NCI-H1417 treated with DMSO at 0.1 percent for 48 hours (cell line): ENCODE measurements around the gene CFAP410.
A peak's percentile ranks its signal among the peaks of the same experiment; 100 is the strongest.

Experiments
- DNase-seq: peaks from one replicate; lab custom pipeline; 2025; lab: John Stamatoyannopoulos, UW

CFAP410 gene

GRCh38 chr21:44297525-44298290, 41.5 kb downstream of the CFAP410 start:
- peak; percentile 23 for DNase-seq

DNA sequence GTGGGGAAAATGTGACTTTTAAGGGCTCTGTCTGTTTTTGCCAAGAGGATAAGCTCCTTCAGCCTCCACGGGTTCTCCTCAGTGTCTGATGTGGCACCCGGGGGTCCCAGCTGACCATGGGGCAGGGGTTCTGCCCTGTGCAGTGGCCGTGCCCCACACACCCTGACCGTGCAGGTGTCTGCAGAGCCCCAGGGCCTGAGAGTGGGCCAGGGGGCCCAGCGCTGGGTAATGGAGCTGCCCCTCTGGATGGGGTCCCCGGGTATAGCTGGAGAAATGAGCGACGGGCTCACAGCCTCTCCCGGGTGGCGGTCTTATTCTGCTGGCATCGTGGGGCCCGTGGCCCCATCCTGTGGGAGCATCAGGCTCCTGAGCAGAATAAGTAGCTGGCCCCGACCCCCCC, 42.3 kb downstream of the CFAP410 start:
- no peak for DNase-seq

GRCh38 chr21:44296103-44296519, 43.1 kb downstream of the CFAP410 start:
- no peak for DNase-seq

DNA sequence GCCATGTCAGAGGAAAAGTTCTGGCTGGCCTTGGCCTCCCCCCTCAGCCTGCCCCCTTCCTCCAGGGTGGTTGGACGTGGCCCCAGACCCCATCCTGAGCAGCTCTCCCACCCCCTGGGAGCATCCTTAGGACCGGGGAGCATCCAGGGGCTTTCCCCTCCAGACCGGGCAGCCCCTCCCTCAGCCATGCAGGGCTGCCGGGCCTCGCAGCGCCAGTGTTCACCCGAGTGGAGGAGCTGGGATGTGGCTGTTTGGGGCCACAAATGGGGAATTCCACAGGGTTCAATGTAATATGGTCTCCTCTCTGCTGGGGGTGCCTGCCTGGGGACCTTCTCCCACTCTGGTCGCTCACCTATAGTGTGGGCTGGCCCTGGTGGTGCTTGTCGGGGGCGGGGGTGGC, 43.5 kb downstream of the CFAP410 start:
- DNase-seq, result no peak

DNA sequence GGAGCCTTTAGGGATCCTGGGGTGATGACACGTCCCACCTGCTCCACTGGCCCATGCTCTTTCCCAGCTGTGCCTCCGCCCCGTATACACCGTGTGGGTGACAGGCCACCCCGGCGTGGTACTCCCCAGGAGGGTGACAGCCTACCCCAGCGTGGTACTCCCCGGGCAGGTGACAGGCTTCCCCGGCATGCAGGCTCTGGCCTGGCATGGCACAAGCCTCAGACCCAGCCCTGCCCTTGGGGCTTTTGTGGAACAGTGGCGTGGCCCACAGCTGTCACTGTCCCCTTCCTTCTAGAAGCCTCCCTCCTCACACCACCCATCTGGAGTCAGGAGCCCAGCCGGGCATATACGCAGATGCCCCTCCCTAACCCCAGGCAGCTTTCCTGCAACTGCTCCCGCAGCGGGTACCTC, 44.0 kb downstream of the CFAP410 start:
- DNase-seq, result no peak

DNA sequence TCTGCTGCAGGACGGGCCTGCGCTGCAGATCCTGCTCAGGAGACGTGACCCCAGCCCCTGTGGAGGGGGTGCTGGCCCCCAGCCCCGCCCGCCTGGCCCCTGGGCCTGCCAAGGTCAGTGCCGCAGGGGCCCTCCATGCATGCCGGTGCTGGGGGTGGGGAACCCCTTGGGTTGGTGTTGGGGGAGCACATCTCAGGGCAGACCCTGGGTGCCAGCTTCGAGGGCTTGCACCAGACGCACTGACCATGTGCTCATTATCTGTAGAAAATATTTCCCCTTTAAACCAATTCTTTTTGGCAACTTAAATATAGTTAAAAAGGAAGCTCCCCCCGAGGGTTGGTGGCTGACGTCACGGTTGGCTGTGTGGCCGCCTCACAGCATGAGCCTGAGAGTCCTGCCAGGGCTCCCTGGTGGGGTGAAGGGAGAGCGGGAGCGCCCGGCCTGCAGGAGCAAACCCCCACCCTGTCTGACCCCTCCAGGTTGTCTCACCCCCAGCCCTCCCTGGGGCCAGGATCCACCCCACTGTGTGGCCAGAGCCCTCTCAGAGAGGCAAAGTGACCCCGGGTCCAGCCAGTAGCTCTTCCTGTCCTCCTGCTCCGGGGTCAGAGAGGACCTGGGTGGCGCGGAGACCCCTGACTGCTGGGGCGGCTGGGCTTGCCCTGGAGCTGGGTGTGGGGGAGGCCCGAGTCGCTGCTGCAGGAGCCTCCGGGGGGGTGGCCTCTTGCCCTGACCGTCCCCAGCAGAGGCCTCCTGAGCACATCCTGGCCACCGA, 44.6 kb downstream of the CFAP410 start:
- no peak for DNase-seq

- DNase-seq, result no peak
Observed at GRCh38 chr21:44293551-44294231, 45.5 kb downstream of the CFAP410 start.

DNA sequence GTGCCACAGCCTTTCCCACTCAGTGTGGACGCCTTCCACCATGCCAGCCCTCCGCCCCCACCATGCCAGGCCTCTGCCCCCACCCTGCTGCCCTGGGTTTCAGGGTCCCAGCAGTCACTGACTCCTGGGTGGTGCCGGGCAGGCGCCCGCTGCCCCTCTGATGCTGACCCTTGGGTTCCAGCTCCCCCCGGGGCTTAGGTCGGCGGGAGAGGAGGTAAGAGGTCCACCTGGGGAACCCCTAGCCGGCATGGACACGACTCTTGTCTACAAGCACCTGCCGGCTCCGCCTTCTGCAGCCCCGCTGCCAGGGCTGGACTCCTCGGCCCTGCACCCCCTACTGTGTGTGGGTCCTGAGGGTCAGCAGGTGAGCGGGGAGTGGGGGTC, 46.4 kb downstream of the CFAP410 start:
- DNase-seq, result no peak

- DNase-seq, result no peak
Observed at GRCh38 chr21:44291936-44292811, 47.0 kb downstream of the CFAP410 start.

GRCh38 chr21:44291078-44291935, 47.9 kb downstream of the CFAP410 start:
- no peak for DNase-seq

- DNase-seq, result no peak
Observed at GRCh38 chr21:44290327-44291077, 48.7 kb downstream of the CFAP410 start.

GRCh38 chr21:44289381-44290010, 49.7 kb downstream of the CFAP410 start:
- DNase-seq, result no peak

GRCh38 chr21:44288251-44289110, 50.7 kb downstream of the CFAP410 start:
- DNase-seq, result no peak

- DNase-seq, result no peak
Observed at GRCh38 chr21:44286716-44287632, 52.2 kb downstream of the CFAP410 start.

DNA sequence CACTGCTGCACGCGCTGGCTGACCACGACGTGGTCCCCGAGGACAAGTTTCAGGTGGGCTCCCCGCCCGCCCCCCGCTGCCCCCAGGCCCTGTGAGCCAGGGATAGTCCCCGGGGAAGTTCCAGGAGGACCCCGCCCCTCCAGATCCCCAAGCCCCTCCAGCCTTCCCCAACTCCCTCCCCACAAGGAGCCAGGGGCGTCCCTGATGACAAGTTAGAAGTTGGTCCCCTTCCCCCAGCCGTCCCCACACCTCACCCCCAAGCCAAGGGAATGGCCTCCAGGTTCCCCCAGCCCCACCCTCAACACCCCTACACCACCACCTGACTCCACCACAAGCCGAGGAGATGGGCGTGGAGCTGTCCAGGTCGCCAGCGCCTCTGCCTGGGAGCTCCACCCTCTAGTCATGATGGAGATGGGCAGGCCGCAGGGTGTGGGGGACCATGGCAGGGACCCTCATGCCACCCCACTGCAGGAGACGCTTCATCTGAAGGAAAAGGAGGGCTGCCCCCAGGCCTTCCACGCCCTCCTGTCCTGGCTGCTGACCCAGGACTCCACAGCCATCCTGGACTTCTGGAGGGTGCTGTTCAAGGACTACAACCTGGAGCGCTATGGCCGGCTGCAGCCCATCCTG, 53.0 kb downstream of the CFAP410 start:
- DNase-seq, result no peak

DNA sequence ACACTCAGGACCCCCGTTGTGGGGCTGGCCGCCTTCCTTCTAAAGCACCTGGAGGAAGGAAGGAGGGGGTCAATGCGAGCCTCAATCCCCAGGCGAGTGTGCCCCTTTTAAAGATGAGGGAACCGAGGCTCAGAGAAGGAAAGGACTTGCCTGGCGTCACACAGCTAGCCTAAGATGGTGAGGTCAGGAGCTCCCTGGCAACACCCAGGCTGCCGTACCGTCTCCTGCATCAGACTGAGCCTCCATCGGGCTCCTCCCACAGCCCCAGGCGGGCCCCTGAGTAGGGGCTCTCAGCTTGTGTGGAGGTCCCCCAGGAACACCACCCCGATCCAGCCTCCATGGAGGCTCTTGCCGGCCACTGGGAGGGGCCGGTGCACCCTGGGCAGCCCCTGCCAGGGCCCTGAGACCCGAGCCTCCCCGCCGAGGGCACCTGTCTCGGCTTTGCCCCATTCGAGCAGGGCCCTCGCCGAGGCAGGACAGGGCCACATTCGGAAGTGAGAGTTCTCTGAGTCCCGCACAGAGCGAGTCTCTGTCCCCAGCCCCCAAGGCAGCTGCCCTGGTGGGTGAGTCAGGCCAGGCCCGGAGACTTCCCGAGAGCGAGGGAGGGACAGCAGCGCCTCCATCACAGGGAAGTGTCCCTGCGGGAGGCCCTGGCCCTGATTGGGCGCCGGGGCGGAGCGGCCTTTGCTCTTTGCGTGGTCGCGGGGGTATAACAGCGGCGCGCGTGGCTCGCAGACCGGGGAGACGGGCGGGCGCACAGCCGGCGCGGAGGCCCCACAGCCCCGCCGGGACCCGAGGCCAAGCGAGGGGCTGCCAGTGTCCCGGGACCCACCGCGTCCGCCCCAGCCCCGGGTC, 53.8 kb downstream of the CFAP410 start, which contains the start of gene AIRE:
Gene AIRE (plus strand): TSS at position 739 of the 855 bp plus-strand sequence. CDS start 131 bp downstream, outside the sequence.
- DNase-seq, result no peak
